Measurements from ENCODE around the gene ARHGAP27. TPM values are rescaled to one million over a fixed set of nuclear protein-coding genes. Genes with fewer than 3 reads are reported as not detected.
"Not testable (repeated sequence)": the region's sequence is repeated elsewhere in the genome, so short reads cannot be mapped to it uniquely, and the experiment has no call there.

ARHGAP27 gene
- total RNA-seq, 1 donor from 2014 or later = 1.2 TPM

- not testable (repeated sequence) for DNase-seq (ENCODE audit: low spot score in 2 of 2); FAIRE-seq
These were observed 15.4 kb upstream of the ARHGAP27 start for GRCh38 chr17:45448066-45448465.

DNA sequence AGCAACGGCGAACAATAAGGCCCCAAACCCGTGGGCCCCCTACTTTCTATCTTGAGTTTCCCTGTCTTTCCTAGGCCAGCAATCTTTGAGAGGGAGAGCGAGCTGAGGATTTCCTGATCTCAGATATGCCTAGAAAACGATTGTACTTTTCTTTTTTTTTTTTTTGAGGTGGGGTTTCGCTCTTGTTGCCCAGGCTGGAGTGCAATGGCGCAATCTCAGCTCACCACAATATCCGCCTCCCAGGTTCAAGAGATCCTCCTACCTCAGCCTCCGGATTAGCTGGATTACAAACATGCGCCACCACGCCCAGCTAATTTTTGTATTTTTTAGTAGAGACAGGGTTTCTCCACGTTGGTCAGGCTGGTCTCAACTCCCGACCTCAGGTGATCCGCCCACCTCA lies 15.0 kb upstream of the ARHGAP27 start:
- not testable (repeated sequence) for DNase-seq (ENCODE audit: low spot score in 2 of 2); FAIRE-seq

- not testable (repeated sequence) for FAIRE-seq; DNase-seq (ENCODE audit: low spot score in 2 of 2)
These were observed 14.4 kb upstream of the ARHGAP27 start for GRCh38 chr17:45446872-45447625.

DNA sequence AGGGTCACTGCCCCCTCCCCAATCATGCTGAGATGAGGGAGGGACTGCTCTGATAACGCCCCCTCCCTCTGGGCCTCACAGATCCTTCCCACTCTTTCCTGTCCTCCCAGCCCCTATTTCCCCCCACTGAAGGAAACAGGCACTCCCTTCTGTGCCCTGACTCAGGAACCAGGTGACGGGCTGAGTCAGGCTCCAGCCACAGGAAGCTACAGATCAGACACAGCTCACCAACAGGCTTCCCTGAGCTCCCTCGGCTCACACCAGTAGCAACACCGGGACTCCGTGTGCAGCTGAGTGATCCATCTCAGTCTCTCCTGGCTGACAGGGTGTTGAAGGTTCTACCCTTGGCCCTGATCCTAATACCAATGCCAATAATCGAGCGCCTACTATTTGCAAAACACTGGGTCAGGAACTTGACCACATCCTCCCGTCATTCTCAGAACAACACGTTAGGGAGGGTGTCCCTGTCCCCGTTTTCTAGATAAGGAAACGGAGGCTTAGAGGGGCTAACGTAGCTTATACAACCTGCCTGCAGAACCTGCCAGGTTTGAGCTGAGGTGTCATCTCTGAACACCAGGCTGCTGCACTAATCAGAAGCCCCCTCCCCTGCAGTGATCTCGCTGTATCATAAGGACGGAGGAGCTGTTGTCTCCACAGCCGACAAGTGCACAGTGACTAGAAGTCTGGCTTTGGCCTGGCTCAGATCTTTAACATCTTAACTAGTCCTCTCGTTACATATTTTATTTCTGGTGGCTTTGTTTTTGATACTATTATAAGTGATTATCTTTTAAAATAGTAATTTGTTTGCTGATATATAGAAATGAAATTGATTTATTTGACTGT lies 13.5 kb upstream of the ARHGAP27 start:
- not testable (repeated sequence) for FAIRE-seq

GRCh38 chr17:45444856-45445820 lies 12.5 kb upstream of the ARHGAP27 start:
- DNase-seq (ENCODE audit: low spot score in 2 of 2); FAIRE-seq: not testable (repeated sequence)

More for the DNA sequence above, 13.5 kb upstream of the ARHGAP27 start:
- DNase-seq (ENCODE audit: low spot score in 2 of 2) = not testable (repeated sequence)

- DNase-seq (ENCODE audit: low spot score in 2 of 2); FAIRE-seq: not testable (repeated sequence)
These were observed 11.6 kb upstream of the ARHGAP27 start for GRCh38 chr17:45444301-45444700.

DNA sequence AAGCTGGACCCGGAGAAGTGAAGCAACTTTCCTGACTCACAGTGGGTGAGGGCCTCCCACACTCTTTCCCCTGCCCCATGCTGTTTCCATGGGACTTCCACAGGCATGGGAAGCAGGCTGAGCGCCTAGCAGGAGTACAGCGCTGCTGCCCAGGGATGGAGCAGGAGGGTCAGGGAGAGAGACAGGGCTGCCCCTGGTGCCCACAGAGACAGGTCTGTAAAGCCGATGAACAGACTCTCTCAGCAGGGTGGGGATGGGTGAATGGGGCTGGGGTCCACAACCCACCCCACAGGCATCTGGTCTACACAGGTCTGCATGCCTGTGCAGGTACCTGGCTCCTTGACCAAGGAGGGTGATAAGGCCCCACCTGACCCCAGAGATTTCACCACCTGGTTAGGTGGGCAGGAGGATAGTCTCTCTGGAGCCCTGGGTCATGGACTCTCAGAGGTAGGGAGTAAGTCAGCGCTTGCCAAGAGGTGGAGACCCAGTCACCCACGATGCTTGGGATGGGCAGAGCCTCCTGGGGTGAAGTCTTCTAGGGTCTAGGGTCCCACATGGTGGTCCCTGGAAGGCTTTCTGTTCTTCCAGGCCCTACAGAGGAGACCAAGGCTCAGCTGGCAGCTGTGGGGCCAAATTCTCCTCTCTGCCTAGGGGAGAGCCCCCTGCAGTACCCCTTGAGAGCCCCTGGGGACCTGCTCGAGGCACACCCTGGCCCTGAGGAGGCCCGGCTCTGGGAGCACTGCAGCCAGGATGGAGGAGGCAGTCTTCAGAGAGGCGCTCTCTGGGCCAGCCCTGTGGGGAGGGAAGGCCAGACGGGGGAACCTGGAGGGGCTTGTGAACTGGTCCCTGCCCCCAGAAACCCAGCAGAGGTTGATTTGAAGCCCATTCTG lies 10.9 kb upstream of the ARHGAP27 start:
- not testable (repeated sequence) for FAIRE-seq; DNase-seq (ENCODE audit: low spot score in 2 of 2)

GRCh38 chr17:45441526-45442310 lies 9.0 kb upstream of the ARHGAP27 start:
- DNase-seq (ENCODE audit: low spot score in 2 of 2) = no peak
- FAIRE-seq = no peak

GRCh38 chr17:45440839-45441515 lies 8.3 kb upstream of the ARHGAP27 start:
- not testable (repeated sequence) for FAIRE-seq; DNase-seq (ENCODE audit: low spot score in 2 of 2)

- FAIRE-seq (no peak), DNase-seq (ENCODE audit: low spot score in 2 of 2) (no peak)
These were observed 7.6 kb upstream of the ARHGAP27 start for GRCh38 chr17:45440161-45440778.

DNA sequence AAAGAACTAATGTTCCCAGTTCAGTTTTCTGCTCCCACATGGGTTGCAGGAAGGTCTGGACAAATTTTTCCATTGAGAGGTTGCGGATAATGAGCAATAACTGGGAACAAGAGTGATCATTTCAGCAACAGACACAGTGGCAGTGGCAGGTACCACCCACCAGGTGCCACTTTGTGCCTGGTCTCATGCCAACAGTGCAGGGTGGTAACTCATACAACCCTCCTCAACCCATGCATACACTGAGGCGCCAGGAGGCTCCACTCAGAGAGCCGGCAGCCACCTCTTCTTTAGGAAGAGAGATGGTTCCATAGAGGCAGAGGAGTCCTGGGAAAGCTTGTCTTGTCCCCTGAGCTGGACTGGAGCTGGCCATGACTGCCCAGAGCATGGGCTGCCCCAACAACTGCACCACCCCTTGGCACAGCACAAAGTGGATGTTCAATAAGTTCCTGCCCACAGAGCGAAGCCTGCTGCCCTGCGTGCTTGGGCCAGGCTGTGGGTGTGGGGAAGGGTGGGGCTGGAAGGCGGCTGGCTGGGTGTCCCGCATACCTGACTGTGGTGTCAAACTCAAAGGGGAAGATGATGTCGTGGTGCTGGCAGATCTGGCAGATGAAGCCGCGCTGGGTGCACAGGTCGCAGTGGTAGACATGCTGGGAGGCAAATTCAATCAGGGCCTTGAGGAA lies 6.4 kb upstream of the ARHGAP27 start:
- DNase-seq (ENCODE audit: low spot score in 2 of 2) = no peak
- no peak for FAIRE-seq

- DNase-seq (ENCODE audit: low spot score in 2 of 2) (no peak), FAIRE-seq (no peak)
These were observed 5.0 kb upstream of the ARHGAP27 start for GRCh38 chr17:45437465-45438283.

DNA sequence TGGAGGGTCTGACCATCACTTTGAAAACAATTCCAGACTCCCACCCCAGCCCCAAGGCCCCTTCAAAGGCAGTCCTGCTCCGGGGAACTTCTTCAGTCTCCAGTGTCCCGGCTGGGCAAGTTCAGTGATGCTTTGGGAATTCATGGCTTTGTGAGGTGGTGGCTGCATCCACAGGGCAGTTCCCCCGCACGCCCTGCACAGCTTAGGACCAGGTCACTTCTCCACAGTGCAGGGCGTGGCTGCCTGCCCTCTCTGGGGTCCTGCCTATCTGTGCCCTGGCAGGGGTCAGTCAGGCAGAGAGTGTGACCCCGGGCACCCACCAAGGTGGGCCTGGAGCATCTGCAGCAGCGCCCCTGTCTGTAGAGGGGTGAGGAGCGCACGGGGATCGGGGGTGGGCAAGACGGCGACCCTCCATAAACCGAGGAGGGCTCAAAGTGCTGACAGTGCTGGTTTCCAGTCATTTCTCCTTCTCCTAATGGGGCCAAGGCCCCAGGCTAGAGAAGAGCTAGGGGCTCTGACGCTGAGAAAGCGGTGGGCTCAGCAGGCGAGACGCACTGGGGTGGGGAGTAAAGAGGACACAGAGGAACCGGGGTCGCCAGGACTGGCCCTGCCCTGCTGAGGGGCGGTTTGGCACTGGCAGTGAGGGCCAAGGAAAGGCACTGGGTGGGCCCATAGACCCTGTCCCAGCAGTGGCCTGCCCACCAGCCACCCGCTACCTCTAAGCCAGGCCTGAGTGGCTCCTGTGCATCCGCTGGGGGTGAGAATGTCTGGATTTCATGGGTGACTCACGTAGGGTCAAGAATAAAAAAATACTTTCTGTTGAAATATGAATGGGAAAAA lies 4.2 kb upstream of the ARHGAP27 start:
- DNase-seq (ENCODE audit: low spot score in 2 of 2) (no peak), FAIRE-seq (no peak)

DNA sequence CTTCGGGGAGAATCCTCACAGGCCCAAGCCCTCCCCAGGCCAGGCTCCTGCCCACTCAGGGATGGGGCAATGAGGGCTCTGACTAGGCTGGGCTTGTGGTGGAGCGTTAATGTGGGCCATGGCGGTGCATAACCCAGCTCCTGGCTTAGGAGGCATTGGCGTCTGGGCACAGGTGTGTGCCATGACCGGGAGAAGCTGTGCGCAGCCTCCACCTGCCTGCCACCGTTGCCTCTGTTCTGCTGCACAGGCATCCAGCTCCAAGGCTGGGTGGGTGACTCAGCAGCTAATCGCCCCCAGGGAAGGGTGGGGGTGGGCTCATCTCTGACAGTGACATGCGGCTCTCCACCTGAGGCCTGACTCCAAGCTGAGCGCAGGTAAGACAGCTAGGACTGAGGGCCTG lies 3.5 kb upstream of the ARHGAP27 start:
- FAIRE-seq (no peak), DNase-seq (ENCODE audit: low spot score in 2 of 2) (no peak)

DNA sequence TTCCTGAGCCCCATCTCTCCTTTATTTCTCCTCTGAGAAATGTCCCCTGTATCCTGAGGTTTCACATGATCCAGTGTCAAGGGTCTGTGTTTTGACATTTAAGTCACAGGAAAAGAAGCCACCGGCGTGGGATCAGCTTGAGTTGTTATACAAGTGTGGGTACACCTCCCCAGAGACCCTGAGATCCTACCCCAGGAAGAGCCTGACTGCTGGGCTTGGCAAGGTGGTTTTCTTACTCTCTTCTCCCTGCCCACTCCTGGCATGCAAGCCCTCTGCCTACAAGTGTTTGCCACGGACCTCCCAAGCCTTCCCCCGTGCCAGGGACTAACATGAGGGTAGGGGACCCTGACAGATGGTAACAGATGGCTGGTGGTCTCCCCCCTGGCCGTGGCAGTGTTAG lies 2.8 kb upstream of the ARHGAP27 start:
- FAIRE-seq = no peak
- DNase-seq (ENCODE audit: low spot score in 2 of 2) = no peak

All from frontal cortex (tissue), 4 donors.